Astrocyte of the hippocampus (primary cell): ENCODE data around the gene STK24.

ENCODE experiments used
- DNase-seq: peaks from one replicate; pipeline ENCODE4 v3.0.0; 2011; ENCODE audit warnings: low read depth, low spot score

The STK24 gene

GRCh38 chr13:98492335-98493041 is 84.4 kb downstream of the STK24 start:
- DNase-seq, result no peak

GRCh38 chr13:98490866-98491265 is 86.0 kb downstream of the STK24 start:
- no peak for DNase-seq

- no peak for DNase-seq
These were observed 86.6 kb downstream of the STK24 start for GRCh38 chr13:98490195-98490836.

- no peak for DNase-seq
These were observed 87.3 kb downstream of the STK24 start for GRCh38 chr13:98489446-98490194.

GRCh38 chr13:98488736-98489135 is 88.2 kb downstream of the STK24 start:
- DNase-seq, result no peak

GRCh38 chr13:98487522-98487921 is 89.4 kb downstream of the STK24 start:
- DNase-seq, result no peak

GRCh38 chr13:98487016-98487415 is 89.9 kb downstream of the STK24 start:
- no peak for DNase-seq

- no peak for DNase-seq
These were observed 90.5 kb downstream of the STK24 start for GRCh38 chr13:98486412-98486811.

GRCh38 chr13:98485561-98485960 is 91.3 kb downstream of the STK24 start:
- no peak for DNase-seq

- peak; percentile 88 for DNase-seq
These were observed 92.4 kb downstream of the STK24 start for GRCh38 chr13:98484289-98485219.

GRCh38 chr13:98483601-98484288 is 93.2 kb downstream of the STK24 start:
- no peak for DNase-seq

GRCh38 chr13:98482476-98483444 is 94.1 kb downstream of the STK24 start:
- DNase-seq, result peak; percentile 74

- no peak for DNase-seq
These were observed 95.7 kb downstream of the STK24 start for GRCh38 chr13:98480915-98481877.

GRCh38 chr13:98479496-98480003 is 97.4 kb downstream of the STK24 start:
- DNase-seq, result no peak

- peak; percentile 91 for DNase-seq
These were observed 98.4 kb downstream of the STK24 start for GRCh38 chr13:98478189-98479129.

- DNase-seq, result peak; percentile 91
These were observed 100.4 kb downstream of the STK24 start for GRCh38 chr13:98476538-98476966.

GRCh38 chr13:98476106-98476505 is 100.8 kb downstream of the STK24 start:
- DNase-seq, result peak; percentile 74
